Stimulated activated naive CD8-positive, alpha-beta T cell treated with anti-CD3 and anti-CD28 coated beads, Interleukin-15, Interleukin-2, amounts not matched to agents 100 ng/mL and 50 ng/mL, for 24 hours (primary cell): Measurements from ENCODE around the gene ARX.

Experiments
- H3K27ac Mint-ChIP-seq: one replicate; pipeline ENCODE4 v1.8.0; 2021; ENCODE audit warnings: mild to moderate bottlenecking, mixed read lengths
- H3K27me3 Mint-ChIP-seq: one replicate; pipeline ENCODE4 v1.8.0; 2021; ENCODE audit warnings: mixed read lengths
- H3K36me3 Mint-ChIP-seq: one replicate; pipeline ENCODE4 v1.8.0; 2021; ENCODE audit warnings: low read depth, mixed read lengths
- H3K4me1 Mint-ChIP-seq: one replicate; pipeline ENCODE4 v1.8.0; 2021; ENCODE audit warnings: low read depth, mixed read lengths
- H3K4me3 Mint-ChIP-seq: one replicate; pipeline ENCODE4 v1.8.0; 2021; ENCODE audit warnings: mild to moderate bottlenecking, mixed read lengths
- H3K9me3 Mint-ChIP-seq: one replicate; pipeline ENCODE4 v1.8.0; 2021; ENCODE audit warnings: mixed read lengths

Gene ARX

GRCh38 chrX:25020905-25021449 is 5.2 kb upstream of the ARX start:
- H3K36me3 Mint-ChIP-seq, result no peaks in the 10 kb centered on the region
- H3K27ac Mint-ChIP-seq, result no peak overlapping the region
- no peaks in the 10 kb centered on the region for H3K9me3 Mint-ChIP-seq
- peak overlapping the region; percentile 30 for H3K4me3 Mint-ChIP-seq
- H3K27me3 Mint-ChIP-seq, result peaks cover 69% of the 10 kb centered on the region
- H3K4me1 Mint-ChIP-seq, result peaks cover 17% of the 10 kb centered on the region

DNA sequence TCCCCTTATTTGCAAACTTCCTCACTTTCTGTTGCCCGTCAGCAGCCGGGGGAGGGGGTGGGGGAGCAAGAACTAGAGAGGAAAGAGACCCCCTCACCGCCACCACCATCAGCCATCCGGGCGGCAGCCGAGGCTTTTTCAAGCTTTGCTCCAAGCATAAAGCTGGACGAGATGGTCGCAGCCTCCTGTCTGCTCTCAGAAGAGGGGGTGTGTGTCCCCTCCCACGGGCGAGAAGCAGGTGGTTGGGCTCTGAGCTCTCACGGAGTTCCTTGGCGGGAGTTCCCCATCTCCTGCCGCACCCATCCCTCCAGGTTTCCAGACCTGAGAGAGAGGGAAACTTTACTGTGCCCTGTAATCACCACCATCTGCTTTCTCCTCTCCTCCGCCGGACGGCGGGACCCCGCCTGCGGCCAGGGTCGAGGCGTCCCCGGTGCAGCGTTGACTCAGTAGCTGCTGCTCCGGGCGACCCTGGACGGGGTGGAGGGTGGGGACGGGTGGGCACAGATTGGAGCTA is 4.7 kb upstream of the ARX start:
- Mint-ChIP-seq H3K9me3 (no peaks in the 10 kb centered on the region), H3K27ac (no peak overlapping the region), H3K4me3 (no peak overlapping the region), H3K36me3 (no peaks in the 10 kb centered on the region), H3K27me3 (peaks cover 72% of the 10 kb centered on the region), H3K4me1 (peaks cover 17% of the 10 kb centered on the region)

DNA sequence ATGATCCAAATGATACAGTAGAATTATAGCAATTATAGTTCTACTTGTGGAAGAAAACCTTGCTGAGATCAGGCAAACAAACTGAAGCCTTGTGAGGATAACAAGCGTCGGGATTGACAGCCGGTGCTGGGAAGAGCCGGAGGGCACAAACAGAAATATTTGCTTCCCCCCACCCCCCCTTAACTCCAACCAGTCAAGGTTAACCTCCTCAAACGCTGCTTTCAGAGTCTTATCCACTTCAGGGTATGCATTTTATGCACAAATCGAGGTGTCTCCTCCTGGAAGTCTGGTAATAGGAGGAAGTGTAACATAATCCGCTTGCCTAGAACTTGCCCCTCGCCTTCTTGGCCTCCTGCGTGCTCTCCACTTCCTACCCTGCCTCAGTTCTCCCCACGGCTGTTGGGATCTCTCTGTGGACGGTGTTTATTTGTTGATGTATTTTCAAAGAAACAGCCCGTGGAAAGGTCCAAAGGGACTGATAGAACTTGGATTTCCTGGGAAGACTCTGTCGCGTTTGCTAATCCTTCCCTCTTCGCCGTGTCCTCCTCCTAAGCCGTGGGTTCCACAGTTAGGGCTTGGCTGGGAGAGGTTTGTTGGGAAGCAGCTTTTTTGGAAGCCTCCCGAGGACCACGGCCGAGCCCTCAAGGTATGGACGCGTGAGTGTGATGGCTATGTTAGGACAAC is 4.1 kb upstream of the ARX start:
- Mint-ChIP-seq H3K27me3 (peaks cover 77% of the 10 kb centered on the region), H3K27ac (no peak overlapping the region), H3K4me3 (no peak overlapping the region), H3K36me3 (no peaks in the 10 kb centered on the region), H3K4me1 (peaks cover 17% of the 10 kb centered on the region), H3K9me3 (no peaks in the 10 kb centered on the region)

GRCh38 chrX:25018682-25019081 is 2.9 kb upstream of the ARX start:
- Mint-ChIP-seq H3K27me3 (peaks cover 72% of the 10 kb centered on the region), H3K4me3 (no peak overlapping the region), H3K36me3 (no peaks in the 10 kb centered on the region), H3K4me1 (peaks cover 17% of the 10 kb centered on the region), H3K27ac (no peak overlapping the region), H3K9me3 (no peaks in the 10 kb centered on the region)

DNA sequence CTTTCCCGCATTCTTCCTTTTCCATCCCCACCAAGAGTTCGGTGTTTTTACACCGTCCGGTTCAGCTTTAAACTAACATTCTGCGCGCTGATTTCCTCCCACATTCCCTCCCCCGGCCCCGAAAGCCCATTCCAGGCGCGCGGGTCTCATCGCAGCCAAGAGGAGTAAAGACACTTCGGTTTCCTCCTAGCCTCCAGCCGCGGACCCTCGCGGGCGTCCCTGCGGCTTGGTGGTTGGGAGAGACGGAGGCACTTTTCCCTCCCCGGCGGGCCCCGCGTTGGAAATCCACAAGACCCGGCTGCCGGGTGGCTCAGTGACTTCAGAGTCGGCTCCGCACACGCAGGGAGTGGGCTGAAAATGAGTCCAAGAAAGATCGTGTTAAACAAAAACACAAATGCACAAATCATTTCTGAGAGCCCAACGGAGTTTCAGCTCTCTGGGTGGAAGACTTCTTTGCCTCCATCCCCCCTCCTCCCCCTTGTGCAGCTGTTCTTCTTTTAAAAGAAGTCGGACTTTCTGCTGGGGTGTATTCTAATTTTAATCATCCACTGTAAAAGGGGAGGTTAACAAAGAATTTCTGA is 2.0 kb upstream of the ARX start:
- peaks cover 17% of the 10 kb centered on the region for H3K4me1 Mint-ChIP-seq
- peak overlapping the region; percentile 45 for H3K27ac Mint-ChIP-seq
- H3K36me3 Mint-ChIP-seq, result no peaks in the 10 kb centered on the region
- H3K4me3 Mint-ChIP-seq, result no peak overlapping the region
- no peaks in the 10 kb centered on the region for H3K9me3 Mint-ChIP-seq
- H3K27me3 Mint-ChIP-seq, result peaks cover 65% of the 10 kb centered on the region

DNA sequence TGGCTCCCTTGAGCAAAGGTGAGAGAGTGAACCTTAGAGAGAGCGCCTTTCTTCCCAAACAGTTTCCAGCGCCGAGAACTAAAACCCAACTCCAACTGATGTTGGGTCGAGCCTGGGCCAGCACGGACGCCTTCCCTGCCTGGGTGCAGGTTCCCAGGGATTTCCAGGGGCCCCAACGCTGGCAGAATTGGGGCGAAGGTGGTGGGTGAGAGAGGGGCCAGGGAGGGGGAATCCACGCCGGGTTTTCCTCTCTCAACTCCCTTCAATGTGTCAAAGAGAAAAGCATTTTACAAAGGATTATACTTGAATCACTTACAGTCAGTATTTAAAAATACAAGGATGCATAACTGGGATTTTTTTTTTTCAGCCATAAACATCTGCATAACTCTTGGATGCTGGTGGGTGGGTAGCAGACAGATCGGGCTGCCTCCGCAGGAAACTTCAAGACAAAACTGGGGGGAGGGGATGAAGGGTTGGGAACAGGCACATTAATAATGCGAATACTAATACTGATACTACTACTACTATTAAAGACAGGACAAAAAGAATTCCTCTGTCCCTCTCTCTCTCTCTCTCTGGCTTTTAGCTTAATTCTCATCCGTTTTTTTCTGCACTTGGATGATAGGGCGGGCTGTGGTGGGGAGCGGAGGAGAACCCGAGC is 1.3 kb upstream of the ARX start:
- H3K27ac Mint-ChIP-seq, result no peak overlapping the region
- H3K4me1 Mint-ChIP-seq, result peaks cover 18% of the 10 kb centered on the region
- H3K9me3 Mint-ChIP-seq, result no peaks in the 10 kb centered on the region
- H3K36me3 Mint-ChIP-seq, result no peaks in the 10 kb centered on the region
- peaks cover 60% of the 10 kb centered on the region for H3K27me3 Mint-ChIP-seq
- H3K4me3 Mint-ChIP-seq, result no peak overlapping the region

DNA sequence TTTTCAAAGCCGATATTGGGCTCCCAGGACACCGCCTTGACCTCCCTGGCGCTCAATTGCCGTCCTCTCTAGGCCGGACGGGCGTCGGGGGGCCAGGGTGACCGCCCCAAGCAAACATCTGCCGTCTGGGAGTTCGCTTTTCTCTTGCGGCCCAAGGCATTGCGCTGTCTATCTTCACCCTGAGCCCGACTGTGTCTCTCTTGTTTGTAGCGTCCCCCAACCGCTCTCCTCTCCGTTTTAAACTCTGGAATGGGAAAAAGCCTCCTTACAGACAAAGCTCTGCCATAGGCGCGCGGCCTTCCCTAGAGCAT is 551 bp upstream of the ARX start:
- Mint-ChIP-seq H3K9me3 (no peaks in the 10 kb centered on the region), H3K4me3 (no peak overlapping the region), H3K4me1 (peaks cover 11% of the 10 kb centered on the region), H3K27ac (no peak overlapping the region), H3K36me3 (no peaks in the 10 kb centered on the region), H3K27me3 (peaks cover 57% of the 10 kb centered on the region)

- Mint-ChIP-seq H3K4me1 (peaks cover 9% of the 10 kb centered on the region), H3K27ac (no peak overlapping the region), H3K4me3 (peak overlapping the region; percentile 37), H3K27me3 (peaks cover 57% of the 10 kb centered on the region), H3K9me3 (no peaks in the 10 kb centered on the region), H3K36me3 (no peaks in the 10 kb centered on the region)
Observed at GRCh38 chrX:25014366-25014838, 1.4 kb downstream of the ARX start.

DNA sequence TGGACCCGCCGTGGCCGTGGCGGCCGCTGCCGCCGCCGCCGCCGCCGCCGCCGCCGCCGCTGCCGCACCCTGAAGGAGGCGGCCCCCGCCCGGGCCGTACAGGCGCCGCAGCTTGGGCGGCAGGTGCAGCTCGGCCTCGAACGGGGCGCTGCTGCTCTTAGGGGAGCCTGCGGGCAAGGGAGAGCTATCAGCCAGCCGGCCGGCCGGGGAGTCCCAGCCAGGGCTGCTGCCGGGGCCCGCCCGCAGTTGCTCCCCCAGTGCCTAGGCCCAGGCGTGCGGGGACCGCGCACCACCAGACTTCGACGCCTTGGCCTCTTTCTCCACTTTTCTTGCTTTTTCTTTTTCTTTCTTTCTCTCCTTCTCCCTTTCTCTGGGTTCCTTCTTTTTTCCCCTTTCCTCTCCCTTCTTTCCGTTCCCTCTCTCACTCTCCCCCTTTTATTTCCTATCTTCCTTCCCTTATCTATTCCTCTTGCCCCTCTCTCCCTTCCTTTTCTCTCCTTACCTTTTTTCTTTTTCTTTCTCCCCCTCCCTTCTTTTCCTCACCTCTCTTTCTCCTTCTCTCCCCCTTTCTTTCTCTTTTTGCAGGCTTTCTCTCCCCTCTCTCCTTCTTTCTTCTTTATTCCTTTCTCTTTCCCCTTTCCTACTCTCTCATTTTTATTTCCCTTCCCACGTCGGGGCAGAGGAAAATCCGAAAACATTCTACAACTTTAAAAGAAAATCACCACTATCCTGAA is 2.0 kb downstream of the ARX start:
- H3K4me3 Mint-ChIP-seq, result peak overlapping the region; percentile 37
- no peak overlapping the region for H3K27ac Mint-ChIP-seq
- no peaks in the 10 kb centered on the region for H3K36me3 Mint-ChIP-seq
- H3K4me1 Mint-ChIP-seq, result peaks cover 9% of the 10 kb centered on the region
- peaks cover 58% of the 10 kb centered on the region for H3K27me3 Mint-ChIP-seq
- no peaks in the 10 kb centered on the region for H3K9me3 Mint-ChIP-seq

GRCh38 chrX:25012793-25013631 is 2.8 kb downstream of the ARX start:
- peaks cover 9% of the 10 kb centered on the region for H3K4me1 Mint-ChIP-seq
- peaks cover 61% of the 10 kb centered on the region for H3K27me3 Mint-ChIP-seq
- no peaks in the 10 kb centered on the region for H3K36me3 Mint-ChIP-seq
- H3K4me3 Mint-ChIP-seq, result peak overlapping the region; percentile 60
- no peak overlapping the region for H3K27ac Mint-ChIP-seq
- no peaks in the 10 kb centered on the region for H3K9me3 Mint-ChIP-seq

- Mint-ChIP-seq H3K9me3 (no peaks in the 10 kb centered on the region), H3K27me3 (peaks cover 61% of the 10 kb centered on the region), H3K4me1 (peaks cover 6% of the 10 kb centered on the region), H3K27ac (no peak overlapping the region), H3K36me3 (no peaks in the 10 kb centered on the region), H3K4me3 (peak overlapping the region; percentile 49)
Observed at GRCh38 chrX:25012433-25012735, 3.4 kb downstream of the ARX start.

GRCh38 chrX:25011589-25012432 is 4.0 kb downstream of the ARX start:
- Mint-ChIP-seq H3K27ac (no peak overlapping the region), H3K9me3 (no peaks in the 10 kb centered on the region), H3K36me3 (no peaks in the 10 kb centered on the region), H3K27me3 (peaks cover 59% of the 10 kb centered on the region), H3K4me1 (peaks cover 3% of the 10 kb centered on the region), H3K4me3 (no peak overlapping the region)

DNA sequence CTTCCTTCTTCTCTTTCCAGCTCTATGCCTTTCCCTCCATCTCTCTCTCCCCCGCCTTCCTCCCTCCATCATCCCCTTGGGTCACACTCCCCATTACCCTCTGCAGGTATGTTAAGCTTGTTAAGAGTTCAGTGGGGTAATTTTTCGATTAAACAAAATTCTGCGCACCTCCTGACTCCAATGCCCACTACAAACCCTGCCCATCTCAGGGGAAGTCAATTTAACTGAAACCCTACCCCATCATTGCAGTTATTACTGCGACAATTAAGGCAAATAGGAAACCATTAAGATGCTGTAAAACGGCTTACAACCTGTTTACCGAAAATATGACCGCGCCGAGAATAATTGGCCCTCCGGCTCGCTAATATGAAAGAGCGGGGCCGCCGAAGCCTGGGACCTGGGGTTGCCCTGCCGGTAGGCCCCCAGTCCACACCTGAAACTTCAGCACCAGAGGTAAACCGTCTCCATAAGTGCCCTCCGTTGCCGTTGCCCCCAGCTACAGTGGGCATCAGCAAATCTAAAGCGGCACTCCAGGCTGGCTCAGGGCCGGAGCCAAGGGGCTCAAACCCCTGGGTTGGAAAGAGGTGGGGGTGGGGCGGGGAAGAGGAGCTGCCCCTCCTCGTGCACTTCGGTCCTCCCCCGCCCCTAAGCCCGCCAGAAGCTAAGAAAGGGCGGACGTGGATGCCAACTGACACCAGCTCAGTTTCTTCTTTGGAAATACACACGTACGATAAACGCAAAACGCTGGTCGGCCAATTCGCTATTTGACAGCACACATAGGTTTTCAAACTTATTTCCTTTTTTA is 4.8 kb downstream of the ARX start:
- Mint-ChIP-seq H3K36me3 (no peaks in the 10 kb centered on the region), H3K4me3 (no peak overlapping the region), H3K27me3 (peaks cover 59% of the 10 kb centered on the region), H3K9me3 (no peaks in the 10 kb centered on the region), H3K4me1 (peaks cover 9% of the 10 kb centered on the region), H3K27ac (no peak overlapping the region)
